GM18502 (cell line): ENCODE results near the gene ATXN1.
"Not testable (repeated sequence)": the region's sequence is repeated elsewhere in the genome, so short reads cannot be mapped to it uniquely, and the experiment has no call there.

Experiments
- ATAC-seq: cut with Tn5 transposase; IDR thresholded peaks from one replicate; pipeline ENCODE4 v1.9.1; 2021; ENCODE audit warnings: mild to moderate bottlenecking; ENCODE audit not compliant: unreplicated experiment, poor library complexity

ATXN1 gene

DNA sequence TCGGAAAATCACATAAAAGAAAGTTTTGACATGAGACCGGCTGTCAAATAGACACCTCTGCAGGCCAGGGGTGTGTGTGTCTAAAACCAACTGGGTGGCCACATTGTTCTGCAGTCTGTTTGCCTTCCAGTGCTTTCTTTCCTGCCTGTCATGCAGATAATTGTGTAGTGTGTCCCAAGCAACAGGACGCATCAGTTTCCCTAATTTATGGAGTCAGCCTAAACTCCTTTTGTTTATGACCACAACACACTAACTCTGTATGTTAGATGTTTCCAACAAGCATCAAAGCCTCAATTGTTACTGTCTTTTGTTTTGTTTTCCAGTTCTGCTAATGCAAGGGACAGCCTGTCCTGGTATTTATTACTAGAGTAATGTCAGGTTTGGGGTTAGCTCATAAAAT, 205.7 kb downstream of the ATXN1 start:
- no peak for ATAC-seq

- no peak for ATAC-seq
These were observed 207.7 kb downstream of the ATXN1 start for GRCh38 chr6:16553531-16553930.

- no peak for ATAC-seq
These were observed 209.8 kb downstream of the ATXN1 start for GRCh38 chr6:16551466-16551865.

DNA sequence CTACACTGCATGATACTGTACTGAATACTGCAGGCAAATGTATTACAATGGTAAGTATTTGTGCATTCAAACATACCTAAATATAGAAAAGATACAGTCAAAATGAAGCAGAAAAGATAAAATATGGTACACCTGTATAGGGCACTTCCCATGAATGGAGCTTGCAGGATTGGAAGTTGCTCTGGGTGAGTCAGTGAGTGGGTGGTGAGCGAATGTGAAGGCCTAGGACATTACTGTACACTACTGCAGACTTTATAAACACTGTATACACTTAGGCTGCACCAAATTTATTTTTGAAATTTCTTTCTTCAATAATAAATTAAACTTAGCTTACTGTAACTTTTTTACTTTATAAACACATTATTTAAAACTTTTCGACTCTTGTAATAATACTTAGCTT, 213.1 kb downstream of the ATXN1 start:
- ATAC-seq, result no peak

DNA sequence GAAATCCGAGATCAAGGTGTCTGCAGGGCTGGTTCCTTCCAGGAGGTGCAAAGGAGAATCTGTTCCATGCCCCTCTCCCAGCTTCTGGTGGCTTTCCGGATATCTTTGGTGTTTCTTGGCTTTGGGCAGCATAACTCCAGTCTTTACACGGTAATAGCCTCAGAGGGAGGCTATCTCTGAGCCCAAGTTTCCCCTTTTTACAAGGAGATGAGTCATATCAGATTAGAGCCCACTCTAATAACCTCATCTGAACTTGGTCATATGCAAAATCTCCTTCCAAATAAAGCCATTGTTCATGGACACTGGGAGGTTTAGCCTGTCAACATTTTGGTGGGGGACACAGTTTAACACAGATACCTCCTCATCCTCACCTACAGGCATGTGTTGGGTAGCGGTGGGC, 213.7 kb downstream of the ATXN1 start:
- no peak for ATAC-seq

DNA sequence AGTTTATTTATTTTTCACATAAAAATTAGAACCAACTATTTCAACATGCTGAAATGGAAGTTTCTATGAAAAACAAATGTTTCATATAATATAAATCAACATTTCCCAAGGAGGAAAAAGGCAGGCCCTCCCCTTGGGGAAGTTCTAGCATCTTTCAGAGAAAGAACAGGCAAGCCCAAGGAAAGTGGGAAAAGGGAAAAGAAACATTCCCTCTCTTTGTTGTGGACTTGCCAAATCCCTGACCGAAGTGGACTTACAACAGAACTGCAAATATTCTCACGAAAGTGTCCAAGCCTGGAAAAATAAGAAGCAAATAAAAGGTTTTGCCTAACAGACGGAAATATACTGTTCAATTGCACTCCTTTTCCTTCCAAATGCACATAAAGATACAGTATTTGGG, 214.4 kb downstream of the ATXN1 start:
- ATAC-seq, result no peak

DNA sequence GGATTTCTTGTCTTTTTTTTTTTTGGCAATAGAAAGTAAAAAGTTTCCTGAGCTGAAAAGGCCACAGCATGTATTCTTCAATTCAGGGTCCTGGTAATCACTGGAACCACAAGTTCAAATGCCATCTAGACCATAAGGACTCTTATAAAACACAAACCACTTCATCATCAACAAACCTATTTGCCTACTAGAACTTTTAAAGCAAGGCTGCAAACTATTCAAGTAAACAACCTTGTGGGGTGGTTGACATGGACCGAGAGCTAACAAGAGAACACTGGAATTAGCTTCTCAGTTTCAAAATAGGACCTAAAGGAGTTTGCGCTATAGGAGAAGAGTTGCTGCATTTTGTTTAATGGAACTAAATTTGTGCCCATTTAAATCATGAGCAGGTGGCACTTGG, 215.9 kb downstream of the ATXN1 start:
- no peak for ATAC-seq

- no peak for ATAC-seq
These were observed 216.7 kb downstream of the ATXN1 start for GRCh38 chr6:16544521-16544920.

DNA sequence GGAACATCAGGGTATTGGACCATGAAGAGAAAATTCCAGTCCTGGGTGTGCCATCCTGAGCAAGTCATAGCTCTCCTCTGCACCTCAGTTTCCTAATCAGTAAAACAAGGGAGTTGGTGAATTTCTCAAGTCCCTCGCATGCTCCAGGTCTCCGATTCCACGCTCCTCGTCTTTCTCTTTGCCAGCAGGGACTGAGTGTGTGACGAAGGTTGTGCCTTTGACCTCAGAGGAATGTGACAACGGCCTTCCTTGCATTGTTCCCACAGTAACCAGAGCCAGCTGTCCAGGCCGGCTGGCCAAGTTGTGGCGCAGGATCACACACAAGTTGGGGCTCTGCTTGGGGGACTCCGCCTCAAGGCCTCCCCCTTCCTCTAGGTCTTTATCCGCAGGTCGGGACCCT, 217.3 kb downstream of the ATXN1 start:
- no peak for ATAC-seq

DNA sequence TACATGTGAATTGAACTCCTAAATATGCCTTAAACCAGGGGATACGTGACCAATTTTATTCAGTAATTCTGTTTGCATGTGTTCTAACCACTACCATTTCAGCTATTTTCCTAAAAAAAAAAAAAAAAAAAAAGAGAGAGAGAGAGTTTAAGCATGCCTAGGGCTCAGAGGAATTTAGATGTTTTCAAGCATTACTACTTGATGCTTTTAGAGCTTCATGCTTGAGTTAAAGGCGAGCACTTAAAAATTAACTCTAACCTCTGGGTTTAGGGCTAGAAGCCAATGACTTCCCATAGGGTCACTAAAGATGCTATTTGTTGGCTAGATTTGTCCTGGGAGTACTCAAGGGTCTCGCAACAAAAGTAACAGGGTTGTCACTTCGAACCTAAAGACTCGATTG, 217.7 kb downstream of the ATXN1 start:
- no peak for ATAC-seq

DNA sequence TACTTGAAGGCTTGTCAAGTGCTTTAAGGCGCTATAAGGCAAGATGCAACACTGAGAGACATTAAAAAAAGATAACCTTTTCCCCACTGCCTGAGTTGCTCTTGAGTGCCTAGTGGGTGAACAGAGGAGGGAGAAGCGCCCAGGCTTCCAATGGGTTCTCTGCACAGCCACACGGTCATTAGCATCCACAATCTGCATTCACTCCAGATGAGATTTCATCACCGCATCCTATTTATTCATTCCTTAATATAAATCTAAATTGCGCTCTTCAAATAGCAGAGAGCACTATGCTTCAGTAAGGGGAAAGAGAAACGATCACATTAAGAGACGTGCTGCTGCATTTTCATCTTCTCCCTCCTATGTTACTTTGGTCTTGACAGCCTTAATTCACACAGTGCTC, 219.2 kb downstream of the ATXN1 start:
- ATAC-seq, result no peak

DNA sequence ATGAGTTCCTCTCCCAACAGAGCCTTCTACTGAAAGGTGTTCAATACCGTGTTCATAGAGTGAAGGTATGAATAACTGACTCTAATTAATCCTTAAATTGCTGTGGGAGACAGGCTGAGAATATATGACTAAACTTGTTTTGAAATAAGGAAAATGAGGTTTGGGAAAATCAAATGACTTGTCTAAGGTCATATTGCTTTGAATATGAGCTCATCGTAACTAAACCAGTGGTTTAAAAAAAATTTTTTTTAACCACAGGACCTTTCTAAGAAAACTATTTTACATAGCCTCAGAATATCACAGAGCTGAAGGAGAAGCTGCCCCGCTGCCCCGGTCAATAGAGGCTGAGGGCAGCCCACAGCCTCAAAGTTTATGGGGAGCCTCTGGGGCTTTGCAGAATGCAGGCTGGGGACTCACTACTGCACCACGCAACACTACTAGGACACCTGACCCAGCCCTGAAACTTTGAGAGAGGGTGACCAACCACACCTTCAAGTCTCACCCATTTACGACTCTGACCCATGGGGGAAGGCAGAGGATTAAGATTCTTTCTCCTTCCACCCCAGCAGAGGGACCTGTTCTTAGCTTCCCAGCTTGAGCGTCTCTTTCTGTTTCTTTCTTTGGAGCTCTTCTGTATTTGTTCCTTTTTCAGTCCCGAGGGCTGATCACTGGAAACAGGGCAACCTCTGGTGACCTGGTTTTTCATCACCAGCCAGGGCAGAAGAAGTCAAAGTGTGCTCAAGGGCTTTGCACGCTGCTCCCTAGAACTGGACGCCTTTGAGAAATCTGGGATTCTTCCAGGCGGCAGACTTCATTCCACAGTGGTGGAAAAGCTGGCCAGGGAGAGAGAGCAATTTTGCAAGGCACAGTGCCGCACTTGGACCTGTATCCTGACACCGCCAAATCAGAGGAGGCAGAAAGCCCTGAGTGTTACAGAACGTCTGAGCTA, 220.2 kb downstream of the ATXN1 start:
- no peak for ATAC-seq

- ATAC-seq, result not testable (repeated sequence)
These were observed 220.9 kb downstream of the ATXN1 start for GRCh38 chr6:16540383-16540782.

DNA sequence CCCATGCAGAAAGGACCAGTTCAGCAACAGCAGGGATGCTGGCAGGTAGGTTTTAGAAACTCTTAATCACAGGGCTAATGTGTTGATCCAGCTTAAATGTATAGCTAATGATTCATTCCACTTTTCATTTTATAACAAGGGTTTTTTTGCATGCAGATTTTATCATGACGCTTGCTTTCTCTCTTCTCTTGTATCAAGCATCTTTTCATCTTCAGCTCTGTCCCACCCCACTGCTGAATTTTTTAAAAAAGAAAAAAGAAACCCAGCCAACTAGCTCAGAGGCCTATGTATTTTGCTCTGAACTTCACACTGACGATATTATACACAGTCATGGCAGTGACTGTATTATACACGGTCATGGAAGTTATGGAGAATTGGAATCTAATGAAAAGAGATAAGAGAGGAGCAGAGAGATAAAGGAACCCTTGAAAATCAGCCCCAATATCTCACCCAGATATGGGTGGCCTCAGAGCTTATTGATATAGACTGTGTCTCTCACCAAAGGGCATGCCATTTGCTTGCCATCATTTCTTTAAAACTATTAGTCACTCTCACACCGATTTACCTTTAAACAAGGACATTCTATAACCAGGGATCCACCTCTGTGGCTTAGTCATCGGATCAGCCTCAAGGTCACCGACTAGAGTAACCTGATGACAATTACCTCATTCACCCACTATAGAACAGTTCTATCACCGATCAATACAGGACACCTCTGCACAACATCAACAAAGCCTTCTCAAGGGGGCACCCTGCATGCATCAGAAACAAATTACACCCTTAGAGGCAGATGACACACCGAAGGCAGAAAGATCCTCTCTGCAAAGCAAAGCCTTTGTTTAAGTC, 222.0 kb downstream of the ATXN1 start:
- ATAC-seq, result no peak

GRCh38 chr6:16535564-16535963, 225.7 kb downstream of the ATXN1 start:
- ATAC-seq, result no peak

DNA sequence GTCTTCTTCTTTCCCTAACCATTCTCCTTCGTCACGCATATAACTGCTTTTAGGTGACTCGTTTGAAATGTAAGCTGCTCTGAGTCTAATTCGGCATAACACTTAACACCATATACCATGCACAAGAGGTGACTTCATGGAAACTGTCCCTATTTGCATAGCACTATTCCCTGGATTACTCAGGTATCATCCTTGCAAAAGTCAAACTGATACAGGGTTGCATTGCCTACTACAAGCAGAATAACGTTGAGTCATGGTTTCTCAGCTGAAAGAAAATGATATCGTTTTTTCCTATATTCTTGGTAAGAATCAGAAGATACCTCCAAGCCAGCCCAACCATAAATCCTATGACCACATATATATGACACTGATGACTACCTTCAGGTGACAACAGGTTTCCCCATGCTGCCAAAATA, 227.5 kb downstream of the ATXN1 start:
- ATAC-seq, result no peak

GRCh38 chr6:16533210-16533609, 228.1 kb downstream of the ATXN1 start:
- no peak for ATAC-seq

DNA sequence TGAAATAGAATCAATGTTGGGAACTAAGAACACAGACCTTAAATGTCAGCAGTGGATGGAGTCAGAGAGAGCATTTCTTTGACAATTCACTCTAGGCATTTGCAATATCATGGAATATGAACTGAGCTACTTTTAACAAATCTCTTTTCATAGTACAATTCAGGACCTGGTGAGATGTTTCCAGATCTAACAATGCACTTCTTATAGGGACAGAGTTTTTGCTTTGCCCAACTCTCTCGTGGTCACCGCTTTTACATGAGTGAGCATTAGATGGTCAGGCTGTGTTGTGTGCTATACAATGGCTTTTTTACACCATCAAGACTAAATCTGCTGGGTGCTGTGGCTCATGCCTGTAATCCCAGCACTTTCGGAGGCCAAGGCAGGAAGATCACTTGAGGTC, 233.6 kb downstream of the ATXN1 start:
- no peak for ATAC-seq

DNA sequence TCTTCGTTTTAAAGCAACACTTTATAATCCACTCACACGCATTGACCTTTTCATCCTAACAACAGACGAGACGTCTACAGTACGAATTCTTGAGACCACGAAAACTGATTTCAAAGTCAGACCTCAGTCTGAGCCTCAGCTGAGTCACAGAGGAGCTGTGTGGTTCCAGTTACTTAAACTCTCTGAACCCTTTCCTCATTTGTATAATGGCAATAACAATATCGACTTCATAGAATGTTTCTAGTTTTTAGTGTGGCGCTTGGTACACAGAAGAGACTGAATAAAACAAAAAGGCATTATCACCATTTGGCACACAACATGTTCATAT, 236.9 kb downstream of the ATXN1 start:
- no peak for ATAC-seq

- ATAC-seq, result no peak
These were observed 237.5 kb downstream of the ATXN1 start for GRCh38 chr6:16523606-16524379.

- no peak for ATAC-seq
These were observed 238.3 kb downstream of the ATXN1 start for GRCh38 chr6:16522937-16523336.
